Measurements from ENCODE around the gene COG2. TPM values are rescaled to one million over a fixed set of nuclear protein-coding genes. Genes with fewer than 3 reads are reported as not detected.

Gene COG2
- total and polyA plus RNA-seq, 2 of the 13 experiments (the other 11 are each of a cell fraction or from before 2014, with no cell fraction given) = 16.8 to 36.3 TPM

DNA sequence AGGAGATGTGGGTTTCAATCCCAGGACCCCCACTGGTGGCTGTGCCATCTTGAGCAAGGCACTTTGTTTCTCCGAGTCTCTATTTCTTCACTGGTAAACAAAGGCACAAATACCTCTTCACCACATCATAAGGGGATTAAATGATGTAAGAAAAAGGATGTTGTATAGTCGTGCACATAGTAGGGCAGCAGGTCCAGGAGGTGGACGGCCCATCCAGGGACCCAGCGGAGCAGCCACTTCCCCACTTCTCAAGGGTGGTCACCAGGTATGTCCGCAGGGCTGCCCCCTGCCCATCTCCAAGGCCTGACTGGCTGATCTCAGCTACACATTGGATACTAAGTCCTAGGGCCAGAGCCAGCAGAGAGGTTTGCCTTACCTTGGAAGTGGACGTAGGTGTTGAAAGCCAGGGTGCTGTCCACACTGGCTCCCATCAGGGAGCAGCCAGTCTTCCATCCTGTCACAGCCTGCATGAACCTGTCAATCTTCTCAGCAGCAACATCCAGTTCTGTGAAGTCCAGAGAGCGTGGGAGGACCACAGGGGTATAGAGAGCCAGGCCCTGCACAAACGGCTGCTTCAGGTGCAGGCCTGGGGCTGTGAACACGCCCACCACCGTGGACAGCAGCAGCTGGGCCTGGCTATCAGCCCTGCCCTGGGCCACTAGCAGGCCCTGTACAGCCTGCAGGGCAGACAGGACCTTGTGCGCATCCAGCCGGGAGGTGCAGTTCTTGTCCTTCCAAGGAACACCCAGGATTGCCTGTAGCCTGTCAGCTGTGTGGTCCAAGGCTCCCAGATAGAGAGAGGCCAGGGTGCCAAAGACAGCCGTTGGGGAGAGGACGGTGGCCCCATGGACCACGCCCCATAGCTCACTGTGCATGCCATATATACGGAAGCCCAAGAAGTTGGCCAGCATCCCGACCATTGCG is 67.6 kb downstream of the COG2 start (continued):
- TF ChIP-seq, protein P1, sequence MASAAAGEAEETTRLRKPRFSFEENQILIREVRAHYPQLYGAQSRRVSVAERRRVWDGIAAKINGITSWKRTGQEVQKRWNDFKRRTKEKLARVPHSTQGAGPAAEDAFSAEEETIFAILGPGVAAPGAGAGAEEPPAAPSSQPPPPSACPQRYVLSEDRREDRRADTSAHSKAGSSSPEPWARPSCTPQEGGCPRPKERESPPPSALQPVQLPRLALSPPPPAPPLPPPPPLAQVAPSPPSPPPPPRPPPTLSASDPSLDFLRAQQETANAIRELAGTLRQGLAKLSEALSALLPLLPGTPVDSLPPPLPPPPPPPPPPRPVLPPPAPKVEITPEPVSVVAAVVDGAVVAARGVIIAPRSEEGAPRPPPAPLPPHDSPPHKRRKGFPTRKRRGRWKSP (CRISPR knock-in tag; IDR thresholded peaks at IDR 0.05) = peak; percentile 28; the same call in 1 of the 2 replicates
- TF ChIP-seq HOXA7 (CRISPR knock-in tag; IDR thresholded peaks at IDR 0.05) = no peak
- TF ChIP-seq, protein P2, sequence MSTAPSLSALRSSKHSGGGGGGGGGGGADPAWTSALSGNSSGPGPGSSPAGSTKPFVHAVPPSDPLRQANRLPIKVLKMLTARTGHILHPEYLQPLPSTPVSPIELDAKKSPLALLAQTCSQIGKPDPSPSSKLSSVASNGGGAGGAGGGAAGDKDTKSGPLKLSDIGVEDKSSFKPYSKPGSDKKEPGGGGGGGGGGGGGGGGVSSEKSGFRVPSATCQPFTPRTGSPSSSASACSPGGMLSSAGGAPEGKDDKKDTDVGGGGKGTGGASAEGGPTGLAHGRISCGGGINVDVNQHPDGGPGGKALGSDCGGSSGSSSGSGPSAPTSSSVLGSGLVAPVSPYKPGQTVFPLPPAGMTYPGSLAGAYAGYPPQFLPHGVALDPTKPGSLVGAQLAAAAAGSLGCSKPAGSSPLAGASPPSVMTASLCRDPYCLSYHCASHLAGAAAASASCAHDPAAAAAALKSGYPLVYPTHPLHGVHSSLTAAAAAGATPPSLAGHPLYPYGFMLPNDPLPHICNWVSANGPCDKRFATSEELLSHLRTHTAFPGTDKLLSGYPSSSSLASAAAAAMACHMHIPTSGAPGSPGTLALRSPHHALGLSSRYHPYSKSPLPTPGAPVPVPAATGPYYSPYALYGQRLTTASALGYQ (CRISPR knock-in tag; IDR thresholded peaks at IDR 0.05) = no peak
- TF ChIP-seq DNMT3B (CRISPR knock-in tag; conservative IDR thresholded peaks at IDR 0.05) = no peak
- no peak for TF ChIP-seq ZNF20 (CRISPR knock-in tag; IDR thresholded peaks at IDR 0.05)
- no peak for TF ChIP-seq EEA1 (CRISPR knock-in tag; IDR thresholded peaks at IDR 0.05; ENCODE audit: borderline replicate concordance)
- no peak for TF ChIP-seq GTF2F1 (IDR thresholded peaks at IDR 0.05; ENCODE audit: low read length)
- no peak; the same call in 1 of the 2 replicates for TF ChIP-seq POLR2AphosphoS5 (IDR thresholded peaks at IDR 0.05; ENCODE audit: low read depth, low read length)
- peak; percentile 59; the same call in 1 of the 2 replicates for TF ChIP-seq ZNF263 (CRISPR knock-in tag; IDR thresholded peaks at IDR 0.05)
- TF ChIP-seq ZNF629 (CRISPR knock-in tag; conservative IDR thresholded peaks at IDR 0.05) = no peak
- no peak for TF ChIP-seq KLF11 (CRISPR knock-in tag; IDR thresholded peaks at IDR 0.05)
- no peak for TF ChIP-seq MAFF (IDR thresholded peaks at IDR 0.05; ENCODE audit: low read depth, low read length)
- TF ChIP-seq HNF4G (IDR thresholded peaks at IDR 0.05; ENCODE audit: borderline replicate concordance, low read depth, low read length) = no peak
- TF ChIP-seq HNF4G (CRISPR knock-in tag; IDR thresholded peaks at IDR 0.05; ENCODE audit: borderline replicate concordance, low read depth) = no peak
- TF ChIP-seq HNRNPLL (IDR thresholded peaks at IDR 0.05; ENCODE audit: low read depth, low read length, poor library complexity, severe bottlenecking) = no peak
- TF ChIP-seq CEBPB (IDR thresholded peaks at IDR 0.05; ENCODE audit: borderline replicate concordance, low read depth, low read length) = no peak
- no peak for TF ChIP-seq POGZ (CRISPR knock-in tag; IDR thresholded peaks at IDR 0.05)
- no peak for TF ChIP-seq MYC (CRISPR knock-in tag; IDR thresholded peaks at IDR 0.05; ENCODE audit: borderline replicate concordance)
- TF ChIP-seq CREM (IDR thresholded peaks at IDR 0.05) = no peak
- TF ChIP-seq CREM (CRISPR knock-in tag; IDR thresholded peaks at IDR 0.05) = no peak
- TF ChIP-seq, protein P3, sequence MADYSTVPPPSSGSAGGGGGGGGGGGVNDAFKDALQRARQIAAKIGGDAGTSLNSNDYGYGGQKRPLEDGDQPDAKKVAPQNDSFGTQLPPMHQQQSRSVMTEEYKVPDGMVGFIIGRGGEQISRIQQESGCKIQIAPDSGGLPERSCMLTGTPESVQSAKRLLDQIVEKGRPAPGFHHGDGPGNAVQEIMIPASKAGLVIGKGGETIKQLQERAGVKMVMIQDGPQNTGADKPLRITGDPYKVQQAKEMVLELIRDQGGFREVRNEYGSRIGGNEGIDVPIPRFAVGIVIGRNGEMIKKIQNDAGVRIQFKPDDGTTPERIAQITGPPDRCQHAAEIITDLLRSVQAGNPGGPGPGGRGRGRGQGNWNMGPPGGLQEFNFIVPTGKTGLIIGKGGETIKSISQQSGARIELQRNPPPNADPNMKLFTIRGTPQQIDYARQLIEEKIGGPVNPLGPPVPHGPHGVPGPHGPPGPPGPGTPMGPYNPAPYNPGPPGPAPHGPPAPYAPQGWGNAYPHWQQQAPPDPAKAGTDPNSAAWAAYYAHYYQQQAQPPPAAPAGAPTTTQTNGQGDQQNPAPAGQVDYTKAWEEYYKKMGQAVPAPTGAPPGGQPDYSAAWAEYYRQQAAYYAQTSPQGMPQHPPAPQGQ (CRISPR knock-in tag; IDR thresholded peaks at IDR 0.05; ENCODE audit: borderline replicate concordance) = no peak
- TF ChIP-seq ZNF672 (CRISPR knock-in tag; IDR thresholded peaks at IDR 0.05) = no peak
- TF ChIP-seq, protein P4, sequence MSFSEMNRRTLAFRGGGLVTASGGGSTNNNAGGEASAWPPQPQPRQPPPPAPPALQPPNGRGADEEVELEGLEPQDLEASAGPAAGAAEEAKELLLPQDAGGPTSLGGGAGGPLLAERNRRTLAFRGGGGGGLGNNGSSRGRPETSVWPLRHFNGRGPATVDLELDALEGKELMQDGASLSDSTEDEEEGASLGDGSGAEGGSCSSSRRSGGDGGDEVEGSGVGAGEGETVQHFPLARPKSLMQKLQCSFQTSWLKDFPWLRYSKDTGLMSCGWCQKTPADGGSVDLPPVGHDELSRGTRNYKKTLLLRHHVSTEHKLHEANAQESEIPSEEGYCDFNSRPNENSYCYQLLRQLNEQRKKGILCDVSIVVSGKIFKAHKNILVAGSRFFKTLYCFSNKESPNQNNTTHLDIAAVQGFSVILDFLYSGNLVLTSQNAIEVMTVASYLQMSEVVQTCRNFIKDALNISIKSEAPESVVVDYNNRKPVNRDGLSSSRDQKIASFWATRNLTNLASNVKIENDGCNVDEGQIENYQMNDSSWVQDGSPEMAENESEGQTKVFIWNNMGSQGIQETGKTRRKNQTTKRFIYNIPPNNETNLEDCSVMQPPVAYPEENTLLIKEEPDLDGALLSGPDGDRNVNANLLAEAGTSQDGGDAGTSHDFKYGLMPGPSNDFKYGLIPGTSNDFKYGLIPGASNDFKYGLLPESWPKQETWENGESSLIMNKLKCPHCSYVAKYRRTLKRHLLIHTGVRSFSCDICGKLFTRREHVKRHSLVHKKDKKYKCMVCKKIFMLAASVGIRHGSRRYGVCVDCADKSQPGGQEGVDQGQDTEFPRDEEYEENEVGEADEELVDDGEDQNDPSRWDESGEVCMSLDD (CRISPR knock-in tag; IDR thresholded peaks at IDR 0.05; ENCODE audit: borderline replicate concordance) = no peak
